NCI-H187 (cell line): Measurements from ENCODE around the gene PPT1.
A peak's percentile ranks its signal among the peaks of the same experiment; 100 is the strongest.
"Not testable (repeated sequence)": the region's sequence is repeated elsewhere in the genome, so short reads cannot be mapped to it uniquely, and the experiment has no call there.

Experiments
- DNase-seq, 2 experiments: peaks; one replicate each; lab custom pipeline; 2025; lab: John Stamatoyannopoulos, UW

PPT1 gene

DNA sequence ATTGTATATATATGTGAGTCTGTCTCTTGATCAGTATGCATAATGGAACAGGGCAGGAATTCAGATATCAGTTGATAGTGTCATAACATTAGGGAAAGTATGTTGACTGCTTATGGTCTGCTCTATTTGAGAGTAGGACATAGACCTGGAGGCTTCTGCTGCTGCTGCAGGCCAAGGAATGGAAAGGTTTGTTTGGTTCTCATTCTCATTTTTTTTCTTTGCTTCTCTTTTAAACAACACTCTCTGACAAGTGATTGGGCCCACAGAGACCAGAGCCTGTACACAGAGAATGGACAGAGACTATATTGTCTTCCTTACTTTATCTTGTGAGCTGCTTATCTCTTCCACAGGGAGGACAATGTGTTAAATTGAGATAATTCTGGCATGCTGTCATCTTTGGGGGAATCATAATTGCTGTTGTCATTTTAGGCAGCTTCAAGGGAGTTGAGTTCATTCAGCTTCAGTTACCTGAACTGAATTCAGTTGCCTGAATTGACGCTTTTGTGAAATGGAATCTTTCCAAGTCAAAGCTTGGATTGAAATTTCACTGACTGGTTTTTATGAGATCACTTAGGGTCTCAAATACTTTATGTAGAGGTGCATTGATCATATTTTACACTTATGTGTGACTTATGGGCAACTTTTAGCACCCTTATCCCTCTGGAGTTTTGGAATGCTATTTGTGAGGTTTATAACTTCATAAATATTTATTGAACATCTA lies 39.6 kb downstream of the PPT1 start:
- no peak for DNase-seq

DNA sequence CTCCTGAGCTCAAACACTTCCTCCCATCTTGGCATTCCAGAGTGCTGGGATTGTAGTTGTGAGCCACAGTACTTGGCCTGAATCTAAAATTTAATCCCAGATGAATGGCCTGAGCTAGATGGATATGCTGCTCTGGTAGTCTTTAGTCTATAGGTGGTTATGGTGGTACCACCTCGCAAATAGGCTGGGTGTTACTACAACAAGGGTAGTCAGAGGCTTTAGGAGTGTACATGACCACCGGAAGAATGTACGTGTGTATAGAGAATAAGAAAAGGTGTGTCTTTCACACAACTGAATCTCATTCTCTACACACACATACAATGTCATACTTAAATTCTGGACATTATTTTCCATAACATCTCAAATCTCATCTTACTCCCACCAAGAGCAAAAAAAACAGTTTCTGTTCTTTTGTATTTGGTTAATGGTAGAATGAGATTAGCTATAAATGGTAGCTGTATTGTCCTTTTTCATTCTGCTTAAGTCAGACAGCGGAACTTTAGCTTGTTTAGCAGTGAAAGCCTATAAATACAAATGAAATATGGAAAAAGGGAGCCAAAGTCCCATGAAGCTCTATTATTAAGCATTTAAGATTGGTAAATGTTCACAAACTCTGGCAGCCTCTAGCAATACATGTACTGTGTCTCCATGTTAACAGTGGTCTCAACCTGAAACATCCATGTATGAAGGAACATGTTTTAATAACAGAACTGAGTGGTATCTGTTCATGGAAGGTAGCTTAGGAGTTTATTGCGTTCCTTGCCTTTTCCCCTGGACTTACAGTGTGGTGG lies 40.3 kb downstream of the PPT1 start:
- DNase-seq, result no peak

DNA sequence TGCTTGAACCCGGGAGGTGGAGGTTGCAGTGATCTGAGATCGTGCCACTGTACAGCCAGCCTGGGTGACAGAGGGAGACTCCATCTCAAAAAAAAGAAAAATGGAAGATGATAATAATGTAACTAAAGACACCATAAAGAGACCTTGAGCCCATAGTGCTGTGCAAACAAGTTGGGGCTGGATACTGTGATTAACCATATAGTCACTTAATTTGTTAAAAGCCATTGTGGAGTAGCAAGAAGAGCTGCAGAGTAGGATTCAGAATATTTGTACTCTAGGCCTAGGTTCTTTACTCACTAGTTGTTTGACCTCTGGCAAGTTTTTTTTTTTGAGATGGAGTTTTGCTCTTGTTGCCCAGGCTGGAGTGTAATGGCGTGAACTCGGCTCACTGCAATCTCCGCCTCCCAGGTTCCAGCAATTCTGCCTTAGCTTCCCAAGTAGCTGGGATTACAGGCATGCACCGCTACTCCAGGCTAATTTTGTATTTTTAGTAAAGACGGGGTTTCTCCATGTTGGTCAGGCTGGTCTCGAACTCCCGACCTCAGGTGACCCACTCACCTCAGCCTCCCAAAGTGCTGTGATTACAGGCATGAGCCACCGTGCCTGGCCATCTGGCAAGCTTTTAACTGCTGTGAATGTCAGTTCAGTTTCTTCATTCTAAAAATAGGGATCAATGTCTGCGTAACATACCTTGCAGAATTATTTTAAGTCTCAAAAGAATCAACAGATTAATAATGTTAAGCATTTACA lies 43.7 kb downstream of the PPT1 start:
- DNase-seq, result no peak

DNA sequence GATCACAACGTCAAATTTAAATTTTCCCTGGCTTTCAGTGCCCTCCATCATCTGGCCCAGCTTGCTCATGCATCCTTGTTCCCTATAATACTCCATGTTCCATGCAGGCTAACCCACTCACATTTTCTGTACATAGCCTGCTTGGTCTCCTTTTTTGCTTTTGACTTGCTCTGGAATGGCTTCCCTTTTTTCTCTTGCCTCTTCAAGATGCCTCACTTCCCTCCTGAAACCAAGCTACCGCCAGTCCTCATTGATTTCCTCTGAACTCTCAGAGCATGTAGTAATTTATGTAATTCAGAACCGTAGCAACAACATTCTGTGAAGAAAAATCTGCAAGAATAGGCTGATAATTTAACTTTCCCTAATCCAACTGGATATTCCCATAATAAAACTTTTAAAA lies 46.2 kb downstream of the PPT1 start:
- DNase-seq, result no peak

DNA sequence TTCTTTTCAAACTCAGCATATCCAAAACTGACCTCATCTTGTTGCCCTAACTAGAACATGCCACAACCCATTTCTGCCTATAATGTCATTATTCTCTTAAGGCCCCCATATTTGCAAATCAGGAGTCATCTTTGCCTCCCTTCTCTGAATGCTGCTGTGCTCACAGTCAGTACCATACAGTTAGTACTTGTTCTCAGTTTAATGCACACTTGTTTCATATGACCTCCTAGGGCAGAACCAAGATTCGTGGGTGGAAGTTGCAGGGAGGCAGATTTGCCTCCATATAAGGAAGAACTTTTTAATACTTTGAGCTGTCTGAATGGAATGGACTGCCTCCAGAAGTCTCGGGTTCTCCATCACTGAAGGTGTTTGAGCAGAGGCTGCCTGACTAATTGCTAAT lies 47.3 kb downstream of the PPT1 start:
- no peak for DNase-seq

DNA sequence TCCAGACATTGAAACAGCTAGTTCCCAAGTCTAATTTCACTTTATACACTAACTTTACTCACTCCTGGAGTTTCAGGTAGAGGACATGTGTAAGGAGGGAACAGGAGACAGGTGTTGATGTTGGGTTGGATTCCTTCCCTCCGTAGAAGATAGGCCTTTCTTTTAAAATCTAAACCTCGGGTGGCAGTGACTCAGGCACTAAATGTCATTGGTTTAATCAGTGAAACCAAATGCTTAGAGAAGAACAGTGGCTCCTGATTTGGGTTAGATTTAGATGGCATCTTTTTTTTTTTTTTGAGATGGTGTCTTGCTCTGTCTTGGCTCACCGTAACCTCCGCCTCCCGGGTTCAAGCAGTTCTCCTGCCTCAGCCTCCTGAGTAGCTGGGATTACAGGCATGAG lies 49.3 kb downstream of the PPT1 start:
- DNase-seq, result no peak

DNA sequence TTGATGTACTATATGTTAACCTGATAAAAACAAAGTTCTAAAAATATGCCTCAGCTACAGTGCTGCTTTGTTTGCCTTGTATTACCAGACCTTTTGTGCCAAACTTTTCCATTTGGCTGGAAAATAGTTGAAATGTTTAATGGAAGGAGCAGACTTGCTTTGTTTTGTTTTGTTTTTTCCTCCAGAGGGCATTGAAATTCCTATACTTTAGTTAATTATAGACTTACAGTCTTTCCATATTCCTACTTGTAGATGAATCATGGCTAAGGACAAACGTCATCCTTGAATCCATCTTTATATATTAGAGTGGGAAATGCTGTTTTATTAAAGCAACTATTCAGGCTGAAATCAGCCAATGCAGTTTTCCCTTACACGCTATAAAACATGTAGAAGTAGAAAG lies 49.8 kb downstream of the PPT1 start:
- no peak for DNase-seq

DNA sequence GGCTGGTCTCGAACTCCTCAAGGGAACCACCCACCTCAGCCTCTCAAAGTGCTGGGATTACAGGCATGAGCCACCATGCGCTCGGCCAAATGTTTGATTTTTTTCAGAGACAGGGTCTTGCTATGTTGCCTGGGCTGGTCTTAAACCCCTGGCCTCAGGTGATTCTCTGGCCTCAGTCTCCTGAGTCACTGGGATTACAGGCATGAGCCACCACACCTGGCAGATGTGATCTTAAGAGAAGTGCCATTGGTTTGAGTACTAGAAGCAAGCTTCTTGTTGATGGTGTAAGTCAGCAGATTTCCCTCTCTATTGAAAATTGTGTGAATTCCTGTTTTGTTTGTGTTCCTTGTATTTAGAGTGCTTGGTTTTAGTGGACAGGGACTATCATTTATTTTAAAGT lies 51.3 kb downstream of the PPT1 start:
- no peak for DNase-seq

DNA sequence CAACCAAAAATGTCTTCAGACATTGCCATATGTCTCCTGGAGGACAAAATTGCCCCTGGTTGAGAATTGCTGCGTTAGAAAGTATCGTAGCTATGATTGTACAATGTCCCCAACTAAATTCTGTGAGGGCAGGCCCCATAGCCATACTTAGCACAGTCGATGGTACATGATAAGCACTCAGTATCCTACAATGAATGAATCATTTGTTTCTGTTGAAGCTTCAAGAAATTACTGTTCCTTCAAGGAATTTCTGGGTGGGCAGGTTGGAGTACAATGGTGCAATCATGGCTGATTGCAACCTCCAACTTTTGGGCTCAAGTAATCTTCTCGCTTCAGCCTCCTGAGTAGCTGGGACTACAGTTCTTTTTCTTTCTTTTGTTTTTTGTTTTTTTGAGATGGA lies 51.9 kb downstream of the PPT1 start:
- no peak for DNase-seq

DNA sequence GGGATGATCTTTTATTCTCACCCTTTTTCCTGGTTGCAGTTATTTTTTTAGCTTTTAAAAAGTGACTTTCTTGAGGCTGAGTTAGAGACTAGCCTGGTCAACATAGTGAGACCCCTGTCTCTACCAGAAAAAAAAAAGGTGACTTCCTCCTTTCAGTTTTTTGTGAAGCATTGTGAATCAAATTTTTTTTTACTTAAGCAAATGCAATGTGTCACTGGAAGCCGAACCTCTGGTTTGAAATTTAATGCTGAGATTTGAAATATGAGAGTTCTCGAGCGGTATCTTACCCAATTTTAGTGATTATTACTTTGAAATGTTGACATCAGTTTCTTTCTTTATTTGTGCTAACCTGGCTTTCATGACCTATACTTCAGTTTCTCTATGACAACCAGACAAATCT lies 52.9 kb downstream of the PPT1 start:
- DNase-seq, result no peak

DNA sequence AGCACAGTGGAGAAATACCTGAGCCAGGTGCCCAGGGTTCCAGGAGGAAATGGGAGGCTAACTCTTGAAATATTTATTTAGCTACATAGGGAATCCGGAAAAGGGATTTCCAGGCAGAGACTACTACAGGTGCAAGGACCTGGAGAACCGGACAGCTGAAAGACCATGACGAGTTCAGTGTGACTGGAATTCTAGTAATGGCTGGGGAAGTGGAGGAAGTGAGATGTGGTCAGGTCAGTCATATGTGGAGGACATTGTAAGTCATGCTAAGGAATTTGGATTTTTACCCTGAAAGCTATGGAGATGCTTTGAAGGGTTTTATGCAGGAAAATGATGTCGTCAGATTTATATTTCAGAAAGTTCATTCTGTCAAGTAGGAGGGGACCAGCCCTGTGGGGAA lies 54.7 kb downstream of the PPT1 start:
- no peak for DNase-seq

DNA sequence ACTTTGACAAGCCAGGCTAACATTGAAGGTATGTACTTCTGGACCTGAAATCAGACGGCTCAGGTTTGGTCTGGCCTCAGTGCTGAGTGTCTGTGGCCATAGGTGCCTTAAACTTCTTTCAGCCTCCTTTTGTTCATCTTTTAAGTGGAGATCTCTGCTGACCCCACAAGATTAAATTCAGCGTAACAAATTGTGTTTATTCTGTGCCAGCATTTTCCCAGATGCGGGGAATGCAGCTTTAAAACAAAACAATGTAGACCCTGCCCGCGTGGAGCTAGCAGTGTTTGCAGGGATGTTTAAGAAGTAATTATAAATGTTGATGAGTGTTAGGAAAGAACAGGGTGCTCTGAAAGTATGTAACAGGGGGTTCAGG lies 55.6 kb downstream of the PPT1 start:
- no peak for DNase-seq

DNA sequence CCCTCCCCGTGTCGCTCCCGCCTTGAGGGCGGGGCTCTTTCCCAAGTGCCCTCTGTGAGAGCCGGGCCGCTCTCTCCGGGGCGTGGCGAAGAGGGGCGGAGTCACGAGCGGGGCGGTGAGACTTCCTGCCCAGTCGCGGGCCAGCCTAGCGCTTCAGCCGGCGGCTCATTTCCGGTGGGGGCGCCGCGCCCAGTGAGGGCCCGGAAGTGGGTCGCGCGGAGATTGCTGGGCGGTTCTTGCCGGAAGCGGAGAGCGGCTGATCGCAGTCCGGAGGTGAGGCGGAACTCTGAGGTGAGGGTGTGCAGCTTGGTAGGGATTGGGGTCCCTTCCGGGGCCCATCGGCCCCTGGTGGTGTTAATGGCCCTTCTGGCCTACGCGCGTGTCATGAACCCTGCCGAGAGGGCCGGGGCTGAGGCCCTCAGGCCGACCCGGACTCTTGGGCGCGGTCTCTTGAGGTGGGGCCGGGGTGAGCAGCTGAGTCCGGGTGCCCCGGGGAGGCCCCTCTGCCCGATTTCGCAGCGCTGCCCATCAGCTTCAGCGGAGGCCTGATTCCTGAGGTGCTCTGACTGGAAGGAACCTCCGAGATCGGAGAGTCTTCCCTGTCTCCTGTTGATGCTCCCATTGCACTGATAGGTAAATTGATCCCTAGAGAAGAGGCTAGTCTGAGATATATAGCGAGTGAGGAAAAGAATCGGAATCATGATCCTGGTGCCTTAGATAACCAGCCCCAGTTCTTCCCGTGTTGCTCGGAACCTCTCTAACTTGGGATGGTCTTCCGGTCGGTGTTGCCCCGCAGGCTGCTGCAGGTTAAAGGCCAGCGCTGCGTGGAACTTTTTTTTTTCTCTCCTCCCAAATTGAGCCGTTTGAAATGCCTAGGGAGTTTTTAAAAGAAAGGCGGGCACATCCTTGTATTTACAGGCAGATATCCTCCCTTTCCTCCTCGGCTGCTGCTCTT lies 56.3 kb downstream of the PPT1 start, which contains the start of gene CAP1:
CAP1 (plus strand) TSS at position 219 of the 955 bp plus-strand sequence. CDS start 18,618 bp downstream, outside the sequence.
- DNase-seq, result peak; percentile 95 to 96

DNA sequence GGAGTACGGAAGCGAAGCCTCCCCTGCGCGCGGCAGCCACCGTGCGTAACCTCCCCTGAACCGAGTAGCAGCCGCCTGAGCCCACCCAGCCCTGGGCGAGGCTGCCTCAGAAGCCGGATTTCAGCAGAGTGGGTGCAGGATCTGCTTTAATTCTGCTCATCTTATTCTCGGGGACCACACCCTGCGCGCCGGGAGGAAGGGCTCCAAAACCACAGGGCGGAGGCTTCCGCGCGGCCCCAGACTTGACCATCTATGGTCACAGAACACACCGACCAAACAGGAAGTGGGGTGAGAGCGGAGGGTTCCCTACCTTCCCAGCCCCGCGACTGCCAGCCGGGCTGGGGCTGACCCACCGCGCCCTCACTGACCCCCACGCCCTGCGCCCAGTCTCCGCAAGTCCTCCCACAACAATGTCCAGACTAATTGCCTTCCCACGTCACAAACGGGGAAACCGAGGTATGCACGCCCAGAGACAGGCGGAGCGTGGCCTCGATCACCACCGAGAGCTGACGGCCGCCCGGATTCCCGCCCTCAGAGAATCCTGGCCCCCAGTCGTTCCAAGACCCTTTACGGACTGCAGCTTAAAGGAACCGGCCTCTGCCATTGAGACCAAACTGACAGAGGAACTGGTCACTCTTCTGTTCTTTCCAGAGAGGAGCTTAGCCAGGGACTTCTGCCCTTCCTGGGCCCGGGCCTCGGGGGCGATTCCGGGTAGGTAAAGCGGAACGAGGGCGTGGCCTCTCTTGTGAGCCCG lies 57.1 kb downstream of the PPT1 start:
- DNase-seq, result peak; percentile 46 to 48

DNA sequence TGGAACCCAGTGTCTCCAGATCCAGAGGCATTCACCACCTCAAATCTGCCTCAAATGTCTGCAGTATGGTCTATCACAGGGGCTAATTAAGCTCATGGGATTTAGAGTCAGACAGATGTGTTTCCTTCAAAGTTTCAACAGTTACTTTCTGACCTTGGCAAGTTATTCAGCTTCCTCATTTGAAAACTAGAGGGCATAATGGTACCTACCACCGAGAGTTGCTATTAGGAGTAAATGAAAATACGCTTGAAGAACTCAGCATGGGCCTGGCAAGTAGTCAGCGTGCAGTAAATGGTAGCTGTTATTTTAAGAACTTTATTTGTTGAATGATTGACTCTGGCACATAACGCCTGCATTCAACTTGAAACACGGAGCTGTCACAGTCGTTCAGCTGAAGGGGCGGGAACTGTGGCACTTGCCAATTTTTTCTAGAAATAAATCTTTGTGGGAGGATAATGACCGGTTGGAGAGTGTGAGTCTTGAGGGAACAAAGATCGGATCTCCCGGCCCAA lies 57.8 kb downstream of the PPT1 start:
- DNase-seq, result no peak

DNA sequence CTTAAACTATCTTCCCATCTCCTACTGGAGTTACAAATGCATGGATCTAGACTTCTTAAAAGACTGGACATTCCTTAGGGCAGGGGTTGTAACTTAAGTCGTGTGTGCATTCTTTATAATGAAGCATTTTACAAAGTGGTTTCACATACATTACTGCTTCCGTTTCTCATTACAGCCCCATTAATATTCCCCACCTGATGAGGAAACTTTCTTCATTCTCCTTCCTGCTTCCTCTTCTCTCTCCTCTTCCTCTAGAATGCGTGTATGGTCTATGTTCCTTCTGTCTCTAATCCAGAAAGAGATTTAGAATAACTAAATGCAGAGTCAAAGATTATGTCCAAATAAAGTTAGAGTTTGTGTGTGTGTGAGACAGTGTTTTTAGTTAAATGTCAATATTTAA lies 58.4 kb downstream of the PPT1 start:
- no peak for DNase-seq

DNA sequence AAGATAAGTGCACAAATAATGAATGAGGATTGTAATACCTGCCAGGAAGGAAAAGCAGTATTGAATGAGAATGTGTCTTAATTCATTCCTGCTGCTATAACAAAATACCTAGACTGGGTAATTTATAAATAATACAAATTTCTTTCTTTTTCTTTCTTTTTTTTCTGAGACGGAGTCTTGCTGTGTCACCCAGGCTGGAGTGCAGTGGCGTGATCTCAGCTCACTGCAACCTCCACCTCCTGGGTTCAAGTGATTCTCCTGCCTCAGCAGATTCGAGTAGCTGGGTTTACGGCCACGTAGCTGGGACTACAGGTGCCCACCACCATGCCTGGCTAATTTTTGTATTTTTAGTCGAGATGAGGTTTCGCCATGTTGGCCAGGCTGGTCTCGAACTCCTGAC lies 59.8 kb downstream of the PPT1 start:
- DNase-seq, result not testable (repeated sequence)

DNA sequence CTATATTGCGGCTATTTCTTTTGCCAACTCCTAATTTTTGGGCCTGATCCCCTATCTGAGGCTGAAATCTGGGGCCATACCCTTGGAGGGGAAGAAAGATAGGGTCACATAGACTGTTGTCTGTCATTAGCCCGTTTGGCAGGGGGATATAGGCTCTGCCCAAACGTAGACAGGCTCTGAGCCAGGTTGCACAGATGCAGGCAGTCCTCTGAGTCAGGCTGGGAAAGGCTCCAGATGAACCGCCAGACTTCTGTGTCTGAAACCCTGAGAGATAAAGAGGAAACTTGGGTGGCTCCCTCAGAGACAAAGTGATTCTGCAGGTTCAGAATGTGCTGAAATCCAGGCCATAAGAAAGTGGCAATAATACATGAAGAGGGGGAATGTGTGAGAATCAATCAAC lies 60.5 kb downstream of the PPT1 start:
- no peak for DNase-seq

DNA sequence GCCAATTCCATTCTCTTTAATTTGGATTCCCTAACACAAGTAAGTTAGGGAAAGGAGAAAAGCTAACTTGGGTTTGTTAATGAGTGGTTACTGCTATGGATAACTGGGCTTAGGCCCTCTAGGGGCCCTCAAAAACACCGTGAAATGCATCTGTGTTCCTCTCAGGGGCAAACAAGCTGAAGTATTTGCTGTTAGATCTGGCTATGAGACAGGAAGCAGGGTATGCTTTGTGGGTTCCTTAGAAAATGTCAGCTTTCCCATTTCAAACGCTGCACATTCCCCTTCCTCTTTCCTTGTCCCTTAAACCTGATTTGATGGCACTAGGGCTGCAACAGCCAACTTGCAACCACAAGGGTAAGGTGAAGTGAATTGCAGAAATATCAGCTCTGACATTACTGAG lies 62.2 kb downstream of the PPT1 start:
- no peak for DNase-seq

DNA sequence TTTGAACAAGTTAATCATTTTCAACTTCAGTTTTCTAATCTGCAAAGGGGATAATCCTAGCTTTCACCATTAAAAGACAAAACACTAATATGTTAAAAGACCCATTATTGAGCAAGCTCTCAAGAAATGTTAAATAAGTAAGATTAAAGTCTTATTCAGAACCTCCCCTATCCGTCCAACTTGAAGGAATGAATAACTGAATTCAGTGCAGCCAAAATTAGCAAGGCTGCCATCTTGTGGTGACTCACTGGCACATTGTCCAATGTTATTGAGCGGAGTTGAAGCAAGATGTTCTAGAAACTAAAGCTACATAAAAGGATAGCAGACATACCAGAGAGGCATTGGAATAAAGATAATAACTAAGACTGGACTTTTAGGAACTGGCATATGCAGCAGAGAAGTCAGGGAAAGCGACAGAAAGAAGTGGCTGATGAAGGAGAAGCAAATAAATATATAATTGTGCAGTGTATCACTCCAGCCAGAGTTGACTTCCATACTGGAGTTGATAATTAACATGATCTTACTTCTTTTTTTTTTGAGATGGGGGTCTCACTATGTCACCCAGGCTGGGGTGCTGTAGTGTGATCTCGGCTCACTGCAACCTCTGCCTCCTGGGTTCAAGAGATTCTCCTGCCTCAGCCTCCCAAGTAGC lies 64.7 kb downstream of the PPT1 start:
- no peak for DNase-seq
